A673 (cell line): ENCODE data around the gene GMDS.

Source experiments
- EZH2 ChIP-seq: fragments of 200-600 bp; sonication (generic); IDR thresholded peaks from 2 replicates; pipeline ENCODE4 v1.6.1; 2017; ENCODE audit warnings: borderline replicate concordance, low read depth, mild to moderate bottlenecking, mixed read lengths, antibody characterized with exemption, low read length; ENCODE audit not compliant: poor library complexity, severe bottlenecking
- TF ChIP-seq, protein P1 (sequence below): fragments of 300-800, 200-600 bp; sonication (generic); conservative IDR thresholded peaks from 2 replicates; pipeline ENCODE4 v1.5.1; 2017; ENCODE audit warnings: low read depth, mild to moderate bottlenecking, antibody characterized with exemption, low read length, moderate library complexity, mixed read lengths

- TF ChIP-seq, protein P1, sequence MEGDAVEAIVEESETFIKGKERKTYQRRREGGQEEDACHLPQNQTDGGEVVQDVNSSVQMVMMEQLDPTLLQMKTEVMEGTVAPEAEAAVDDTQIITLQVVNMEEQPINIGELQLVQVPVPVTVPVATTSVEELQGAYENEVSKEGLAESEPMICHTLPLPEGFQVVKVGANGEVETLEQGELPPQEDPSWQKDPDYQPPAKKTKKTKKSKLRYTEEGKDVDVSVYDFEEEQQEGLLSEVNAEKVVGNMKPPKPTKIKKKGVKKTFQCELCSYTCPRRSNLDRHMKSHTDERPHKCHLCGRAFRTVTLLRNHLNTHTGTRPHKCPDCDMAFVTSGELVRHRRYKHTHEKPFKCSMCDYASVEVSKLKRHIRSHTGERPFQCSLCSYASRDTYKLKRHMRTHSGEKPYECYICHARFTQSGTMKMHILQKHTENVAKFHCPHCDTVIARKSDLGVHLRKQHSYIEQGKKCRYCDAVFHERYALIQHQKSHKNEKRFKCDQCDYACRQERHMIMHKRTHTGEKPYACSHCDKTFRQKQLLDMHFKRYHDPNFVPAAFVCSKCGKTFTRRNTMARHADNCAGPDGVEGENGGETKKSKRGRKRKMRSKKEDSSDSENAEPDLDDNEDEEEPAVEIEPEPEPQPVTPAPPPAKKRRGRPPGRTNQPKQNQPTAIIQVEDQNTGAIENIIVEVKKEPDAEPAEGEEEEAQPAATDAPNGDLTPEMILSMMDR: no peak
- TF ChIP-seq EZH2: no peak
These were observed 643.2 kb downstream of the GMDS start for GRCh38 chr6:1602049-1602713.
